Activated effector memory CD4-positive, alpha-beta T cell treated with anti-CD3 and anti-CD28 coated beads, Interleukin-2, amount 50 U/mL, for 16 hours (primary cell): ENCODE measurements around the gene PRF1.

ENCODE experiments used
- DNase-seq: peaks from one replicate; pipeline ENCODE4 v3.0.0-alpha.2; 2020

Gene PRF1

DNA sequence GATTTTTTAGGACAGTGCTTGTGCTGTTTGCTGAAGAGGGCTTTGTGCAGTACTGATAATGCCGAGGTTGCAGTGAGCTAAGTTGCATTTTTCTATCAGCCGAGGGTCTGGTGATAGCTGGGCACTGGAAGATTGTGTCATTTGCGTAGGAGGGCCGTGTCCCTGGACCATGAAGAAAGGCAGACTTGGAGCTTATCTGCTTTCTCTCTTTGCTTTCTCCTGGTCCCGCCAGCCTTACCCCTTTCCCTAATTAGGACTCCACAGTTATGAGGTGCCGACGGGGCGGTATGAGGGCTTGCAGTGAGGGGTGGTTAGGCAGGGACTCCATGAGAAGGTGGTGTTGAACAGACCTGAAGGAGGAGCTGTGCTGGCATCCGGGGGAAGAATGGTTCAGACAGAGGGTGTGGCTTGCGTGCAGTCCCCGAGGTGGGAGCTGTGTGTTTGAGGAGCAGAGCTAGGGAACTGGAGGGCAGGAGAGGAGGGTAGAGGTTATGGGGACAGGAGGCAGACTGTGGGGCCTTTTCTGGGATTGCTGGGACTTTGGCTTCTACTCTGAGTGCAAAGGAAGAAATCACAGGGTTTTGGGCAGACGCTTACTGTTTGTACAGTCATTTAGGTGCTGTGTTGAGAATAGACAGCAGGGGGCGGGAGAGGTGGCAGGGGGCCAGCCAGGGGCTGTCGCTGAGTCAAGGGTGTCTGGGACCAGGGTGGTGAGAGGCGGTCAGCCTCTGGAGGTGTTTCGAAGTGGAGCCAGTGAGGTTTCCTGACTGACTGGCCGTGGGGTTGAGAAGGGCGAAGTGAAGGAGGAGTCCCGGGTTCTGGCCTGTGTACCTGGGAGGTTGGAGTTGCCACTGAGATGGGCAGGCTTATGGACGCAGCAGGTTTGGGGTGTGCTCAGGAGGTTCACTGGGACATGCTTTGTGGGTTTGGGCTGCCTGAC is 43.4 kb downstream of the PRF1 start:
- peak; percentile 84 for DNase-seq

DNA sequence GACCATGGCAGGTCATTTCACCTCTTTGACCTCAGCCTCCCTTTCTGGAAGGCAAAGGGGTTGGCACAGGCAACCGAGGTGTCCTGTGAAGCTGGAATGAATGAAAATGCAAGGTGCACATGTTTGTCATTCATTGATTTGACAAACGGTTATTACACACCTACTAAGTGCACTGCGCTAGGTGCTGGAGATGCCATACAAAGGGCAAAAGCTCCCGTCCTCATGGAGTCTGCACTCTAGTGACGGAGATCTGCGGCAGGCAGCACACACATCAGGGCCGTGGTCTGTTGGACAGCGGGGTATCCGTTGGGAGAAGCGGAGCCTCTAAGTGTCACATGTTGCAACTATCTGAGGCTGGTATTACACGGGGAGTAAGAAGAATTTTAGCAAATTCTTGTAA is 44.2 kb downstream of the PRF1 start:
- no peak for DNase-seq

DNA sequence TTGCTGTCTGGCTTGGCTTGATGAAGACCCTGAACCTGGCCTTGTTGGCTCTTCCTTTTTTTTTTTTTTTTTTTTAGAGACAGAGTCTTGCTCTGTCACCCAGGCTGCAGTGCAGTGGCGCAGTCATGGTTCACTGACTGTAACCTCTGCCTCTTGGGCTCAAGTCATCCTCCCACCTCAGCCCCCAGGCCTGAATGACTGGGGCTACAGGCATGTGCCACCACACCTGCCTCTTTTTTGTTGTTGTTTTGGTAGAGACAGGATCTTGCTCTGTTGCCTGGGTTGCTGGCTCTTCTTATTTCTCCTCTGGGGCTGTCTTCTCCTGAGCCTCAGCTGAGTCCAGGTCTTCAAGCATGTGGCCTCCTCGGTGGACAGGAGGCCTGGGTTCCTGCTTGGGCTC is 44.7 kb downstream of the PRF1 start:
- no peak for DNase-seq

DNA sequence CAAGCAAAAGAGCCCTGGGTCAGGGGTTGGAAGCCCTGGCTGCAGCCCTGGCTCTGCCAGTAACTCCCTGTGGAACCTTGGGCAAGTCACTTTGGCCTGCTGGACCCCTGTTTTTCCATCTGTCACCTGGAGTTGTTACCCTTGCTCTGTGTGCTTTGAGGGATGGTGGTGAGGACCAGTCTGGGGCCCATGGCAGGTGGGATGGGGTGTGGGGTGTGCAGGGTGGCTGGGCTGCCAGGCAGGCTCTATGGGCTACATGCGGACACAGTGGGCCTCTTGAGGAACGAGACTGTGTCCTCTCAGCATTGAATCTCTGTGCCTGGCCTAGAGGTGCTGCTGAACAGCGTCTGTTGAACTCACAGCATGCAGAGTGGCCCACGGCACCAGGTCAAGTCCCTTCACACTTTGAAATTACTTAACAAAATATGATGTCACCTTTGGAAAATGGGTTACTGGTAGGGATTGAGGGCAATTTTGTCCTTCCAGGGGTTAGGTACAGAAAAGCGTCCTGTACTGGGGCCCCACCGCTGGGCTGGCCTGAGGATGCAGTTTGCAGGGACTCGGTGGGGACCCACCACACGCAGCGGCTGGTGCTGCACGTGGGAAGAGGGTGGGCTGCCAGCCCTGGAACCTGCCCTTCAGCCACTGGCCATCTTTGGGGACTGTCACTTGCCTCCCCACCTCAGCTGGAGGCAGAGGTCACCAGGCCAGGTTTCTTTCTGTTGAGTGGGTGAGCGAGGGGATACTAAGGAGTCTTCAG is 45.3 kb downstream of the PRF1 start:
- no peak for DNase-seq

DNA sequence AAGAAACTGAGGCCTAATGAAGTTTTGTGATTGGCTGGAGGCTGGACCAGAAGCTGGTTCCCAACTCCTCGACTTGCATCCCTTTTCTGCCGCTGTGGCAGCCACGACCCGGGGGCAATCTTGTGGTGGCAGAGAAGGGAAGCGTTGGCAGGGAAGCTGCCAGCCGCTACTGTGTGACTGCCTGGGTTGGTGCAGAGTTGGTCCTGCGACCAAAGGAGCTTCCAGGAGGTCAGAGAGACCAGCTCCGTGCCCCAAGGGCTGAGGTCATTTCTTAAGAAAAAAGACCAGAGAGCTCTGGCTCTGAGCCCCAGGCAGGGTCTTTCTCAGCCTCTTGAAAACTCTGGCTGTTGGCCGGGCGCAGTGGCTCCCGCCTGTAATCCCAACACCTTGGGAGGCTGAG is 47.2 kb downstream of the PRF1 start:
- DNase-seq: no peak

DNA sequence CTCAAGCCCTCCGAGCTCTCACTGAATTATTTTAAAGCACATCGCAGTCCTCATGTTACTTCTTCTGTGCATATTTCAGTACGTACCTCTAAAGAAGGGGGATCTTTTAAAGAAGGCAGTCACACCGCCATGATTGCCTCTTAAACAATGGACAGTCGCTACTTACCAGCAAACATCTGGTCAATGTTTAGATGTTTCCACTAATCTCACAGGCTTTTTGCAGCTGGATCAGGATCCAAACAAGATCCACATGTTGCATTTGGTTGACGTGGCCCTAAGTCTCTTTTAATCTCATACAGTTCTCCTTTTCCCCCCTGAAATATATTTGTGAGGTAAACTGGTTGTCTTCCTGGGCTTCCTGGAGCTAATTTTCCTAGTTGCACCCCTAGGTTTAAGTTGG is 50.0 kb downstream of the PRF1 start:
- DNase-seq: no peak

DNA sequence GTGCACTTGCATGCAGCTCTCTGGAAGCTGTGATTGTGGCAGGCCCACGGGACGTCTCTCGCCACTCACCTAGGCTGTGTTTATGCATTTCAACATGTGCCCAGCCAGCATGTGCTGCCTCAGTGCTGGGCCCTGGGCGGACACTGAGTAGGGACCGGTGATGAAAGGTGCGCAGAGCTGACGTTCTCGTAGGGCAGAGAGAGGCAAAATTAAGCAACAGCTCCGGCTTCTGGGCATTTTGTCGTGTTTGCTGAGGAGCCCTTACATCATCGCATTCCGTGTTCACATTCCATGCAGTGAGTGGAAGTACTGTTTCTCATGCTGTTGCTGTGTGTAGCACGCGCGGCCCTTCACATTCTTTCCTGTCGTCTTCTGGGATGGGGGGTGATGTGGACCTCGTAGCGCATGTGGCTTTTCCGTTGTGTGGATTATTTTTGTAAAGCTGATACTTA is 50.5 kb downstream of the PRF1 start:
- DNase-seq: no peak

DNA sequence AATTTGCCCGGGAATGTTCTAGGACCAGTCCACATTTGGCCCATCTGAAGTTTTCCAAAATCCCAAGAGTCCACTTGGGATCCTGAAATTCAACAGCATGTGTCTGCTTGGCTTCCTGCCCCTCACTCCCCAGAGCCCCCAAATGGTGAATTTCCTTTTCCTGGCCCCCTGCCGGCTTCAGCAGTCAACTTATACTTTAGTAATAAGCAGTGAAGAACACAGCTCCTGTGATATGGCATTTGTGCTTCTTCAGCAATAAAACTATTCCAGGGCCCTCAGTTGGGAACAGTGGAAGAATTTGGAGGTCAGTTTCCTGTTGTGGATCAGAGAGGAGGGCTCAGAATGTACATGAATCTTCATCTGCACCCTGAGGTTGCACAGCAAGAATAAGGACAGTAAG is 51.1 kb downstream of the PRF1 start:
- no peak for DNase-seq

DNA sequence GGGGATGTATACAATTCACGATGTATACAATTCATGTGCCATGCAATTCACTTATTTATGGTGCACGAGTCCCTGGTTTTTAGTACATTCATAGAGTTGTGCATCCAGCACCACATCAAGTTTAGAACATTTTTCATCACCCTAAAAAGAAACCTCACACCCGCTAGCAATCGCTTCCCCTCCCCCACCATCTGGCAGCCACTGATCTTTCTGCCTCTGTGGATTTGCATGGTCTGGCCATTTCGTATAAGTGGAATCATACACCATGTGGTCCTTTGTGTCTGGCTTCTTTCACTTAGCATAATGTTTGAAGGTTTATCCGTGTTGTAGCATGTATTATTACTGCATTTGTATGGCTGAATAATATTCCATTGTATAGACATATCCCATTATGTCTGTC is 52.1 kb downstream of the PRF1 start:
- DNase-seq: no peak

DNA sequence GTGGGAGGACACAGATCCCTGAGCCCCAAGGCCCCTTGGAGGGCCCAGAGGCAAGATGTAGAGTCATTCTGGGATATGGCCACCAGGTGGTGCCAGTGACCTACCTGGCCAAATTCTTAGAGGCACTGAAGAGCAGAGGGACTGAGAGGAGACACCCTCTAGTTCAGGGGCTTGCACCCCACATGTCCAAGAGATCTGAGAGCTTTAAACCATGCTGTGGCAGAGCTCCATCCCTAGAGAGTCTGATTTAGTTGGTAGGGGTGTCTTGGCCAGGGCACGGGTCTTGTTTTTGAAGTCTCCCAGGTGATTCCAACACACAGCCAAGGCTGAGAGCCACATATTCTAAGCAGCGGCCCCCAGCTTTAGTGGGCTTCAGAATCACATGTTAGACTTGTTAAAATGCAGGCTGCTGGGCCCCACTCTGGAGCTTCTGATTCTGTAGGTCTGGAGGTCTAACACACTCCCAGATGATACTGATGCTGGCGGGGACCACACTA is 52.5 kb downstream of the PRF1 start:
- peak; percentile 88 for DNase-seq

DNA sequence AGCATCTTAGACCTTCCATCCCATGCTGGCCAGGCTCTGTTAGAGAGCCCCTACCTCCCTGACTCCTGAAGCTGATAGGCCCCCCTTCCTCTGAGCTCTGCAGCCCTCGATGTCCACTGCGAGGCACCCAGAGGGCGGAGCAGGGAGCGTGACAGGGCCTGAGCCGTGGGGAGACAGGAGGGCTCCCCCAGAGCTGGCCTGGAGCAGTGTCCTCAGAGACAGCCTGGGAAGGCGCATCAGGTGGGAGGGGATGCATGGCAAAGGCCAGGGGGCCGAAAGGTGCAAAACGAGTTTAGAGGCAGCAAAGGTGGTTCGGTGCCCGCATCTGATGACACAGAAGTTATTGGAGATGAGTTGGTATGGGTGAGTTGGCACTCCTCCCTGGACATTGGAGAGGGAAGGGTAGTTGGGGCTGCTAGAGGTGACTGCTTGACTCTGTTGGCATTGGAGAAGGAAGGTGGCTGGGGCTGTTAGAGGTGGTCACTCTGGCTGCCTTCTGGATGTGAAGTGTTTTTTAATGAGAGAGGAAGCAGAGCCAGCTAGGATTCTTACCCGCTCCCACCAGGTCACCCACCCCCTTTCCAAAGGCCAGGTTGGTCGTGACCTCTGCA is 53.1 kb downstream of the PRF1 start:
- no peak for DNase-seq
